Muscle of arm (tissue), 12 donors: Measurements from ENCODE around the gene AKAP10. TPM values are rescaled to one million over a fixed set of nuclear protein-coding genes. Genes with fewer than 3 reads are reported as not detected.
"Not testable (repeated sequence)": the region's sequence is repeated elsewhere in the genome, so short reads cannot be mapped to it uniquely, and the experiment has no call there.

Source experiments
- DNase-seq: peaks from one replicate; pipeline ENCODE4 v3.0.0-alpha.2; 2013
- polyA plus RNA-seq, 12 donors: library from polyadenylated mRNA; unstranded; fragments of 120-200 nt; gene quantifications; one replicate each; pipeline ENCODE4 v1.2.1, GENCODE V29; 2013; ENCODE audit not compliant: insufficient read length in 12 of 12

AKAP10 gene
- polyA plus RNA-seq, 12 donors = 16.7 to 23.5 (median 20.6) TPM; not detected in 1

DNA sequence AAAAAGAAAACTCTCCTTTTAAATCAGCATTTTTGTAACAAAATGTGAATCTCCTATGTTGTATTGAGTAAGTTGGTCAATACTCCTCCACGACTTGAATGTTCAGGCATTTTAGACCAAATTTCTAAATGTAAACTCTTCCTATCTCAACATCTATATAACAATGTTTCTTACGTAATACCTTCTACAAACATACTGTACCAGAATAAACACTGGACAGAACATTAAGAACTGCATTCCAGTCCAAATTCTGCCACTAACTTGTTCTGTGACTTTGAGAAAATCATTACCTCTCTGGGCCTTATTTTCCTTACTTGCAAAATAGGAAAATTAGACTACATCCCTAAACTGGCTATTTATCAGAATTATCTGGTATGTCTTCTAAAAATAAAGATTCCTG is 40.1 kb downstream of the AKAP10 start:
- DNase-seq = no peak

DNA sequence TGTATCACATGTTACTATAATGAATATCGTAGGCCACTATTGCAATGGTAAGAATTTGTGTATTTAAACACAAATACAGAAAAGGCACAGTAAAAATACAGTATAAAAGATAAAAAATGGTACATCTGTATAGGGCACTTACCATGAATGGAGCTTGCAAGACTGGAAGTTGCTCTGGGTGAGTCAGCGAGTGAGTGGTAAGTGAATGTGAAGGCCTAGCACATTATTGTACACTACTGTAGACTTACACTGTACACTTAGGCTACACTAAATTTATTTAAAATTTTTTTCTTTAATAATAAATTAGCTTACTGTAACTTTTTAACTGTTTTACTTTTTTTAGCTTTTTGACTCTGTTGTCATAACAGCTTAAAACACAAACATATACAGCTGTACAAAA is 42.5 kb downstream of the AKAP10 start:
- no peak for DNase-seq

DNA sequence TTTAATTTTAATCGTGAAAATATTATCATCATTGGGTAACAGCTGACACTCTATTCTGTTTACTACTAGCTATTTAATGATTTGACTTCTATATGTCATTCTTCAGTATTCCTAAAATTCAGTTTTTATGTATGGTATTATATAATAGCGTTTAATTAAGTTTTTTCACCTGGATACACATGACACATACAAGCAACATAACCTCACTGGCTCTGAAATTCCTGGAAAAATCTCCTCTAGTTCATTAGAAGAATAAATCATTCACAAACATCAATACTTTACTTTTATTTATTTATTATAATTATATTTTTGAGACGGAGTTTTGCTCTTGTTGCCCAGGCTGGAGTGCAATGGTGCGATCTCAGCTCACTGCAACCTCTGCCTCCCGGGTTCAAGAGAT is 44.0 kb downstream of the AKAP10 start:
- no peak for DNase-seq

DNA sequence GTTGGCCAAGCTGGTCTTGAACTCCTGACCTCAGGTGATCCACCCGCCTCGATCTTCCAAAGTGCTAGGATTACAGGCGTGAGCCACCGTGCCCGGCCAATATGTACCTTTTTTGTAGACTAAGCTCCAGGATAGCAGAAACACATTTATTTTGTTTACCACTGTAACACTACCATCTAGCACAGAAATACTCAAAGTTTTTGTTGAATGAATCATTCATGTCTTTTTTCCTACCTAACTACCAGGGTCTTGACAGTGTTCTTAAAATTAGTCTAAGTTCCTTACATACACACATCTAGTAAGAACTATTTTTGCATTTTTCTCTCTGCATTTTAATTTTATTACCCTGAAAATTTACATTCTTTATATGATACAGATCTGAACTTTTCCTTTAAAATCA is 44.4 kb downstream of the AKAP10 start:
- DNase-seq = no peak

DNA sequence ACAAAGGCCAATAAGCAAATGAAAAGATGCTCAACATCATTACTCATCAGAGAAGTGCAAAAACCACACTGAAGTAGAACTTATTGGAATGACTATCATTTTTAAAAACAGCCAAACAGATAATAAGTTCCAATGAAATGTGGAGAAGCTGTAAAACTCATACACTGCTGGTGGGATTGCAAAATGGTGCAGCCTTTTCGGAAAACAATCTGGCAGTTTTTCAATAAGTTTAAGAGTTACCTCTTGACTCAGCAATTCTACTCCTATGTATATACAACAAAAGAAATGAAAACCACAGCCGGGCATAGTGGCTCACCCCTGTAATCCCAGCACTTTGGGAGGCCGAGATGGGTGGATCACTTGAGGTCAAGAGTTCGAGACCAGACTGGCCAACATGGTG is 49.3 kb downstream of the AKAP10 start:
- DNase-seq = no peak

DNA sequence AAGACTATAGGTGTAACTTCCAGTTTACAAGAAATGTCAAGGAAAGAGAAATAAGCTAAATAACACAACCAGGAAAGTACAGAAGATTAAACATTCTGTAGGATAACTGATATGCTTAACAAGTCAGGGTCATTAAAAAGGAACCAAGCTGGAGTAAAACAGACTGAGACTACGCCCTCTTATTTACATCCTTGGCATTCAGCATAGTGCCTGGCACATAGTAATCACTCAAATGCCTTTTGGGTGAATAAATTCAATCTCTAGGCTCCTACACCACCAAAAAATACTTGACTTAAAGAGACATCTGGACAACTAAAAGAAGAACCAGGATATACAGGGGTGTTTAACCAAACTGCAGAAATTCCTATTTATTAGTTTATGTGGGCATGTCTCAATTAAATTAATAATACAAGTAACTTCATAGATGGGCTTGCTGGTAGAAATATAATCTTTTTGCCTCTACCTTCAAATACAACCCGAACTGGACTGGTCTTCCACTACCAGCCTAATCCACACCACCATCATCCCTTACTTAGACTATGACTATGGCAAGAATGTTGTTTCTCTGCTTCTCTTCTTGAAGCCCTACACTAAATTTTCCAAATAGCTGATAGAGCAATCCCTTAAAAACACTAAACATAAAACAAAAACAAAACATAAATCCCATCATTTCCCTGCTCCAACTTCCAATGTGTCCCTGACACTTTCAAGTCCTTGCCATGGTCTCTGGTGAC is 62.2 kb downstream of the AKAP10 start:
- no peak for DNase-seq

DNA sequence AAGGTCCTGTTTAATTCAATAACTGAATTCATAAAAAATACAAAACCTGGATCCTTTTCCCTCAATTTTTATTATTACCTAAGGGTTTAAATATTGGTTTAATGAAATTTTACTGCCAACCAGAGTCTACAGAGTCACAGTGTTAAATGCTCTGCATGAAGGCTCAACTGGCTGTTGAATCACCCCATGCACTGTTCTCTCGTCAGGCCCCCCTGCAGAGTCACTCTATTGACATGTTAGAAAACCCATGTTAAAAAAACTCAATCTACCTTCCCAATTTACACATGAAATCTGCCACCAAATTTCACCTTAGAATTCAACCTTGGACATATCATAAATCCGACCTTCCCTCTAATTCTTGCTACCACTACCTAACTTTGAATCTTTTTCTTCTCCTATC is 66.6 kb downstream of the AKAP10 start:
- no peak for DNase-seq

DNA sequence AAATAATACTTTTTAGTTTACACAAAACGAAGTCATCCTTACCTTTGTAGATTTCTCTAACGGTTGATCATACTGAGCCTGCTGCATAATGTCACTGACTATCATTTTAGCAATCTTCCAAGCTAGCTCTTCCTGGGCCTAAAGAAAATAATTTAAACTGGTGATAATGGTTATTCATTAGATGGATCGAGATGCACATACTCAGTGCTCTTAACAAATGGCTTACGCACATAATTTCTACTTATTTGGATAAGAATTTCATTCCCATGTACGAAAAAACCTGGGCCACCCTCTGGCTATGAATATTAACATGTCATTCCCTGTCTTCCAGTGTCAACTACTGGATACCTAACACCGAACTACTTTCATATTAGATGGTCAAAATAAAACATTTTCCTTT is 68.5 kb downstream of the AKAP10 start:
- no peak for DNase-seq

DNA sequence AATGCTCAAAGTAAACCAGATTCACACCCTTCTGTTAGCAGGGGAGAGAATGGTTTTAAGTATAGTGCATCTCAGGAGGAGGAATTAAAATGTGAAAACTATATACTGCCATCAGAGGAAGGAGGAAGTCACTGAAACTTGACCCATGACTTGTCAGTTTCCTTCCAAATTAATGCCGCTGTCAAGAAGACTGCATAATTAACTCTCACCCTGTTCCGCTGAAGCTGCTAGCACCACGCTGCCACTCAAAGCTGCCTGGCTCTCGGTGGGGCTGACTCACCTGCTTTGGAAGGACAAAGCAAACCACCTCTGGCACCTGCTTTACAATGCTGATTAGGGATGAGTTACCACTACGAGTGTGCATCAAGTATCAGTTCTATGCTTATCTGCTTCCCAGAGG is 72.1 kb downstream of the AKAP10 start:
- no peak for DNase-seq

DNA sequence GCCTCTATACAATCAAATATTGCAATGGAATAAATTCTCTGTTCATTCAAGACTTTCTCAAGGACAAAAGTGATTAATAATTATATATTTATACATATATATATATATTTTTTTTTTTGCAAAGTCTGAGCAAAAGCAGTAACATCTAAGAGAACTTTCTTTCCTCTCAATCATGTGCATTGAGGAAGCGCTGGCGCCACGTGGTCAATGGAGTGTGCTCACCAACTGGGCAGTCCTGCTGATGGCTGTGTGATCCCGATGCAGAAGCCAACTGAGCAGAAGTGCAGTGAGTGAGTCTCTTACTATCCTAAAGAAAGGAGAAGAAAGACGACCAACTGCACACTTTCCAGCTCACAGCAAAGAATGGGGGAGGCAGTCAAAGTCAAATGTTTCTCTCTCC is 72.7 kb downstream of the AKAP10 start:
- DNase-seq = no peak

DNA sequence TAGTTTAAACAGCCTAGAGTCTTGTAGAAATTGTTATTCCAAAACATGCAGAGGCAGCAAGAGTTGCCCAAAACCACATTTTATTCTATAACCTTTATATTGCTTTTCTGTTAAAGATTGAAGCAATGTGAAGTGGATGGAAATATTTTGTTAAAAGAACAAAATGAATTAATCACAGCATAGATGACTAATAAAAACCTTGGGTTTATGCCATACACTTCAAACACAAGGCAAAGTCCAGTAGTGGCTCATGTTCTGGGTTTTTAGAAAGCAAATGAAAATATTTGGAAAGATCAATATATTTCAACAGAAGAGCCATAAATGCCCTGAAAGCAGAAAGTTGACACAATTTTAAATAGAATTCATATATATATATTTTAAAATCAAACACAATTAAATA is 73.2 kb downstream of the AKAP10 start:
- no peak for DNase-seq

DNA sequence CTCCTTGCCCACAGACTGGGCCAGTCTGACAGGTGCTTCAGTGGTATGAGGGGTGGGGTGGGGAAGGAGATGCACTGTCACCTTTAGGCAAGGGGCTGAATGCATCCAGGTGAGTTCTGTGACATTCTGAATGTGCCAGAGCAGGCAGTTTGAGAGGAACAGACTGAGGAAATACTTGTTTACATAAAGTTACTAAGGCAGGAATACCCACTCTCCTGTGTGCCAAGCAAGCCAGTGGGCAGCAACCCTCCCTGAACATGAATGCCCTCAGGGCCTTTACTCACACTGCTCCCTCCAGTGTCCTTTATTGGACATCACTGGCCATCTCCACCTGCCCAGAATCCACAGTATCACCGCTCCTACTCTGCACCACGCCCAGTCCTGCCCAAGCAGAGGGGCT is 76.8 kb downstream of the AKAP10 start:
- no peak for DNase-seq

DNA sequence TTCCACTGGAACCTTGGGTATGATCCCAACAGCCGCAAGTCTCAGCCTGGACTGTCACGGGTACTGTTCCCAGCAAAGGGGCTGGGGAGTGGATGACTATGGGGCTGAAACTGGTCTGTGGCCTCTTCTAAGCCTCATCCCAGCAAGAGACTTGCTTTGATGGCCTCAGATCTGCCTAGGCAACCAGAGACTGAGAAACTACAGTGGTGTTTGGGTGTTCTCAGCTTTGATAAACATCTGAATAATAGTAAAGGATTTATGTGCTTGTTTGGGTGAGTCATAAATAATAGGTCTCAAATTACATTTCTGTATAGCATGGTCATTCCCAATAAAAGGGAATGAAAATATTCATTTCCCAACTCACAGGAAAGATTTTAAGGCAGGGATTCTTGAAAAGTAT is 79.7 kb downstream of the AKAP10 start:
- DNase-seq = no peak

DNA sequence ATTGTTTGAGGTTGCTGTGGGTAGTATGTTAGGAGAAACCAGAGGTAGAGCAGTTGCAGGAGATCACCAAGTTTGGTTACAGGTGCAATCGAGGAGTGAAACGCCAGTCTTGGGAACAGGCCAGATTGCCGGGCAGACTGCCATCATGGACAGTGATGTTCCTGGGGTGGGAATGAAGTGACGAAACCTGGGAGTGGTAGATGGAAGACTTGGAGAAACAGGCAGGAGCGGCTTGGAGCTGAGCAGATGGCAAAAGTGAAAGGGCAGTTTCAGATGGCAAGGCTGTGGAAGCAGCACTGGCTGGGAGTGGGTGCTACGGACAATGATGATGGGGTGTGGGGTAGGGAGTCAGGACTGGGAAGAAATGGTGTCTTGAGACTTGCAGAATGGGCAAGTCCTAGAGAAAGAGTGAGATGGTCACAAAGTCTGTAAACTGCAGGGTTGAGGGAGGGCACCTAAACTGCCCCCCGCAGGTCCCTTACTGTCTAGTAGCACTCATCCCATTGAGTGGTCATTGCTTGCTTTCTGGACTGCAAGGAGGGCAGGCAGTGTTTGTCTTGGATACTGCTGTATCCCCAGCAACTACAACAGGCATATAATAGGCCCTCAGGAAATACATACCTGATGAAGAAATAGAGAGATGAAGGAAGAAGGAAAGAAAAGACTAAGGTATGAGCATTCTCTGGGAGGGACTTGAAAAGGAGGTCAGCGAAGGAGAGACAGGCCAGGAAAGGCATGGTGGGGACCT is 80.4 kb downstream of the AKAP10 start:
- DNase-seq = no peak

DNA sequence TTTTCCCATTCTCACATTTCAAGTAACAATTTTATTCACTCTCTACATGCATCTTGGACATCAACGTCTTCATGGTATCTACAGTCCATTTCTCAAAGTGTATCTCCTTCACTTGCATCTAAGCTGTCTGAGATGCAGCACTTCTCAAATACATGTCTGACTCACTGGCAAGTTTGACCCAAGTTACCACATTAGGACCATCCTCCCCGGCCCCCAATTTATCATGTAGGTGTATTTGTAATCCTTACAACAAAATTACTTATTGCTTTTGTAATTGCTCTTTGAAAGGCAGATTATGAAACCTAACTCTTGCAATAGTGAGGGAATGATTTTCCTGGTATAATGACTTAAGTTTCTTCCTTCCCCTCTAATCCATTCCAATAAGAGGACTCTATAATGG is 80.9 kb downstream of the AKAP10 start:
- no peak for DNase-seq

DNA sequence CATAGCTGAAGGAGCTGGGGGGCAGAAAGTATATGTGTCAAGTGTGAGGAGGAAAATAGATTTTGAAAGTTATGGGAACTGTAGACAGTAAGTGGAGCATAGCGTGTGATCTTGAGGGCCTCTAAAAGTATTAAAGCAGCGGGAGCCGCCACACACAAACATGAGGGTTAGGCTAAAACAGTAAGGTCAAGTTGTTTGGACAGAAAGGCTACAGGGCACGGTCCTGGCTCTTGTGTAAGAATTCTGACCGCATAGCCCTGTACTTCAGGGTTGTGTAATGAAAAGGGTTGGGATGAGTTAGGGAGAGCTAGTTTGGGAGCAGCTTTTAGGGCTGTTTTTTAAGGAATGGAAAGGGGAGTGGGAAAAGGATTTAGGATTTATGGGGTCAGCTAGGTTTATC is 87.1 kb downstream of the AKAP10 start:
- not testable (repeated sequence) for DNase-seq

DNA sequence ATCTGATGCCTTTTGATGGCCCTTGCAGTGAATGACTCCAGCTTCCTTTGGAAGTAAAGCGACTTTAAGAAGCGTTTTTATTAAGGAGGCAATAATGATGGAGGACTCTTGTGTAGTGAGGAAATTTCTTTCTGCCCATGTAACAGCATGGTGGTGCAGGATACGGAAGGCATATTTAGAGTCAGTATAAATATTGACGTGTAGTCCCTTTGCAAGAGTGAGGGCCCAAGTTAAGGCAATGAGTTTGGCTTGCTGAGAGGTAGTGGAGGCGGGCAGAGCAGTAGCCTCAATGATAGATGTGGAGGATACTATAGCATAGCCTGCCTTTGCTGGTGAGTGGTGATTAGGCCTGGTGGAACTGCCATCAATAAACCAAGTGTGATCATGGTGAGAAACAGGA is 87.6 kb downstream of the AKAP10 start:
- not testable (repeated sequence) for DNase-seq

DNA sequence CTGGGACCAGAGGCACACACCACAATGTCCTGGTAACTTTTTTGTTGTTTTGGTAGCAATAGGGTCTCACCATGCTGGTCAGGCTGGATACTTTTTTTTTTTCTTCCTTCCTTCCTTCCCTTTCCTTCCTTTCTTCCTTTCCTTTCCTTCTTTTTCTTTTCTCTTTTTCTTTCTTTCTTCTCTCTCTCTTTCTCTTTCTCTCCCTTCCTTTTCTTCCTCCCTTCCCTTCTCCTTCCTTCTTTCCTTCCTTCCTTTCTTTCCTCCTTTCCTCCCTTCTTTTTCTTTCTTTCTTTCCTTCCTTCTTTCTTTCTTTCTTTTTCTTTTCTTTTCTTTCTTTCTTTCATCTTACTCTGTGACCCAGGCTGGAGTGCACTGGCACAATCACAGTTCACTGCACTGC is 91.5 kb downstream of the AKAP10 start:
- no peak for DNase-seq

DNA sequence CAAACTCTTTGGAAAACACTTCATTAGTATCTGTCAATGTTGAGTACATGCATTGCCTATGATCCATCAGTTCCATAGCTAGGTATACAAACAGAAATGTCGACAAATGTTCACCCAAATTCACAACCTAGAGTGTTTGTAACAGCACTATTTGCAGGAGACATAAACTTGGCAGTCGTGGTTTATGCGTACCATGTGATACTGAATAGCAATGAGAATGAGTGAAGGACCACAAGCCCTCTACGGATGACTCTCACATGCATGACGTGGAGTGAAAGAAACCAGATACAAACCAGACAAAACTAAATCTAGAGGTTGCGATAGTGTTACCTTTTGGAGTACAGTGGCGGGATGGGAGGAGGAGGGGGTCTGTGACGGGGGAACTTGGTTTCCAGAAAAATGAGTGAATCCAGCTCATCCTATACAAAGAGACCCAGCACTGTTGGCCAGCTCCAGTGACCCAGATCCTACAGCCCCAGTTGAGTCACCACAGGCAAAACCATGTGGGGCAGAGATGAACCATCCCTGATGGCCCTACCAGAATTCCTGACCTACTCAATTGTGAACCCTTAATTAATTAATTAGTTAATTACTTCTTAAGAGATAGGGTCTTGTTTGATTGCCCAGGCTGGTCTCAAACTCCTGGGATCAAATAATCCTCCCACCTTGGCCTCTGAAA is 94.0 kb downstream of the AKAP10 start:
- no peak for DNase-seq

DNA sequence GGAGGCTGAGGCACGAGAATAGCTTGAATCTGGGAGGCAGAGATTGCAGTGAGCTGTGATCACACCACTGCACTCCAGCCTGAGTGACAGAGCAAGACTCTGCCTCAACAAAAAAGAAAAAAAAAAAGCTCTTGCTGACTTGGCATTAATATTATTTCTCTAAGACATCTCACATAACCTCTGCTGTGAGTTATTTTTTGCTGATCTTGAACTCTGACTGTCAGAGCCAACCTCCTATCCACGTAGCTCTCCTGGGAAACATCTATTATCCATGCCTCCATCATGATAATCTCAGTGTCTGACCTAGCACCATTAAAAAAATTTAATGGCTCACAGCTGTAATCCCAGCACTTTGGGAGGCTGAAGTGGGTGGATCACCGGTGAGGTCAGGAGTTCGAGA is 97.2 kb downstream of the AKAP10 start:
- DNase-seq = no peak

DNA sequence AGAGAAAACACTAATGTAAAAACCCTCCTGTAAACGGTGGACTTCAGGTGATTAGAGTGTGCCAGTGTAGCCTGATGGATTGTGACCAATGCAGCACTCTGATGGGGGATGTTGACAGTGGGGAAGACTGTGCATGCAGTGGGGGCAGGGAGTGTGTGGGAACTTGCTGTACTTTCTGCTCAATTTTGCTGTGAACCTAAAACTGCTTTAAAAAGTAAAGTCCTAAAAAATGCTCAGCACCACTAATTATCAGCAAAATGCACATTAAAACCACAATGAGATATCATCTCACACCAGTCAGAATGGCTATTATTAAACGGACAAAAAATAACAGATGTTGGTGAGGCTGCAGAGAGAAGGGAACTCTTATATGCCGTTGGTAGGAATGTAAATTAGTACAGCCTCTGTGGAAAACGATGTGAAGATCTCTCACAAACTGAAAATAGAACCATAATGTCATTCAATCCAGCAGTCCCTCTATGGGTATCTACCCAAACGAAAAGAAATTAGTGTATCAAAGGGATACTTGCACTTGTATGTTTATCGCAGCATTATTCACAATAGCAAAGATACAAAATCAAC is 100.2 kb downstream of the AKAP10 start:
- DNase-seq = no peak

DNA sequence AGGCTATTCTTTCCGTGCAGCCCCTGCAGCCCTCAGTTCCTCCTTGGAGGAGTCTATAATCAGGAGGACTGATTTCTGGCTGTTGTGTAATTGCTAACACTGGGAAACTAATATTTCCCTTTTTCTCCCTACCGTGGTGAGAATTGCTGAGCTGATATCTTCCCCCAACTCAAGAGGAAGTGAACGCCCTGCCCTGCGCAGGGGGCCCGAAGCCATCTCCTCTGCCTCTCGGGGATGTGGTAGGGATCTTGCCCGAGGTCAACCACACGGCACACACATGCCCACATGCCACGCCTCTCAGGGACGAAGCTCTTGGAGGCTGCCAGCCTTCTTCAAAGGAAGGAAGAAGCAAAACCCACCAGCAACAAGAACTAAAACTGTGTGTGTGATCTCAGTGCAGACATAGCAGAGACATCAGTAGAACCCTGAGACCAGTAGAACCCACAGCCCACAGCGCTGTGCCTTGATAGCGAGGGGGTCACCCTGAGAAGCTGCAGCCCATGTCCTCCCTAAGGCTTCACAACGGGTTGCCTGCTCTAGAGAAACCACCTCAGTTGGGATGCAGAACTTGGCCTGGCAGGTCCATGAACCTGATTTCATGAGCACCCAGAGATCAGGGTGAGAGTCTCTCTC is 101.0 kb downstream of the AKAP10 start:
- no peak for DNase-seq
